ENCODE measurements around the gene INHA.
A peak's percentile ranks its signal among the peaks of the same experiment; 100 is the strongest.

The INHA gene

DNA sequence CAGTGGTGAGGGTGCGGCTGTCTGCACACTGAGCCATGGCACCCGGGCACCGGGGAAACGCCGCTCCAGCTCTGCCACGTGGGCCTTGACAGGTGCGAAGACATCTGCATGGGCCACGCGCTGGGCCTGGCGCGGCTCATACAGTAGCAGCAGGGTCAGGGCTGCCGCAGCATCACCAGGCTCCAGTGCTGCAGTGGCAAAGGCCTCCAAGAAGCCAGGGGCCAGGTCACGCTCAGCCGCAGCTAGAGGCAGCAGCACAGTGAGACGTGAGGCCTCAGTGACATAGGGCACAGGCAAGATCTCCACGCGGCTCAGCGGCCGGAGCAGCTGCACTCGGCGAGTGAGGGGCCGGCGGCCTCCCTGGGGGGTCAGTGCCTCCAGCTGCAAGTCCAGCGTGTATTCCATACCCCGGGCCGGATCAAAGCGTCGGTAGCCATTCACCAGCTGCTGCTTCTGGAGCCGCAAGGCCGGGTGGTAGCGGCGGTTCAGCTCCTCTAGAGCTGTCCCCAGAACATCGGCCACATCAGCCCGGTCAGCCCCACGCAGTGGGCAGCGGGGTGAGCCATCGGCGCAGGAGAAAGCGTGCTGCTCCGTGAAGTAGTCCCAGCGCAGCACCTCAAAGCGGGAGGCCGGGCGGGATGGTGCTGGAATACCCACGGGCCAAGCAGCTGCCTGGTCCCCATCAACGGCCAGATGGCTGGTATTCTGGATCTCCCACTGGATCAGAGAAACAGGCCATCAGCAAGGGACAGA, 32.0 kb upstream of the INHA start:
- Histone ChIP-seq H3K27me3 (ENCODE audit: insufficient read depth, low read length, poor library complexity) (no peaks in the 10 kb centered on the region), H3K9me3 (ENCODE audit: insufficient read depth, low read length, severe bottlenecking) (no peaks in the 10 kb centered on the region), H3K4me2 (ENCODE audit: insufficient read depth, low read length) (no peak overlapping the region), H3K4me3 (ENCODE audit: low read depth in 1 of 2, low read length in 2 of 2) (no peak overlapping the region), H3K4me1 (ENCODE audit: insufficient read depth, low read length) (peaks cover 33% of the 10 kb centered on the region), H3K79me2 (ENCODE audit: insufficient read depth, low read length) (no peaks in the 10 kb centered on the region), H3K27ac (ENCODE audit: low read length) (no peak overlapping the region), H3K36me3 (ENCODE audit: insufficient read depth, low read length) (peaks cover 21% of the 10 kb centered on the region), H3K9ac (ENCODE audit: low read depth, low read length) (no peak overlapping the region), H4K20me1 (ENCODE audit: insufficient read depth, low read length) (peaks cover 25% of the 10 kb centered on the region), H2AFZ (ENCODE audit: low read depth, low read length) (no peak overlapping the region)
- ATAC-seq (ENCODE audit: insufficient read depth, low read depth) = no peak
- no peak for TF ChIP-seq EZH2 (IDR thresholded peaks at IDR 0.05; ENCODE audit: borderline replicate concordance, low read depth, low read length, severe bottlenecking)
- TF ChIP-seq, protein P1, sequence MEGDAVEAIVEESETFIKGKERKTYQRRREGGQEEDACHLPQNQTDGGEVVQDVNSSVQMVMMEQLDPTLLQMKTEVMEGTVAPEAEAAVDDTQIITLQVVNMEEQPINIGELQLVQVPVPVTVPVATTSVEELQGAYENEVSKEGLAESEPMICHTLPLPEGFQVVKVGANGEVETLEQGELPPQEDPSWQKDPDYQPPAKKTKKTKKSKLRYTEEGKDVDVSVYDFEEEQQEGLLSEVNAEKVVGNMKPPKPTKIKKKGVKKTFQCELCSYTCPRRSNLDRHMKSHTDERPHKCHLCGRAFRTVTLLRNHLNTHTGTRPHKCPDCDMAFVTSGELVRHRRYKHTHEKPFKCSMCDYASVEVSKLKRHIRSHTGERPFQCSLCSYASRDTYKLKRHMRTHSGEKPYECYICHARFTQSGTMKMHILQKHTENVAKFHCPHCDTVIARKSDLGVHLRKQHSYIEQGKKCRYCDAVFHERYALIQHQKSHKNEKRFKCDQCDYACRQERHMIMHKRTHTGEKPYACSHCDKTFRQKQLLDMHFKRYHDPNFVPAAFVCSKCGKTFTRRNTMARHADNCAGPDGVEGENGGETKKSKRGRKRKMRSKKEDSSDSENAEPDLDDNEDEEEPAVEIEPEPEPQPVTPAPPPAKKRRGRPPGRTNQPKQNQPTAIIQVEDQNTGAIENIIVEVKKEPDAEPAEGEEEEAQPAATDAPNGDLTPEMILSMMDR (IDR thresholded peaks at IDR 0.05; ENCODE audit: borderline replicate concordance, extremely low read depth, low read length, poor library complexity, severe bottlenecking) = no peak
- DNase-seq = no peak

DNA sequence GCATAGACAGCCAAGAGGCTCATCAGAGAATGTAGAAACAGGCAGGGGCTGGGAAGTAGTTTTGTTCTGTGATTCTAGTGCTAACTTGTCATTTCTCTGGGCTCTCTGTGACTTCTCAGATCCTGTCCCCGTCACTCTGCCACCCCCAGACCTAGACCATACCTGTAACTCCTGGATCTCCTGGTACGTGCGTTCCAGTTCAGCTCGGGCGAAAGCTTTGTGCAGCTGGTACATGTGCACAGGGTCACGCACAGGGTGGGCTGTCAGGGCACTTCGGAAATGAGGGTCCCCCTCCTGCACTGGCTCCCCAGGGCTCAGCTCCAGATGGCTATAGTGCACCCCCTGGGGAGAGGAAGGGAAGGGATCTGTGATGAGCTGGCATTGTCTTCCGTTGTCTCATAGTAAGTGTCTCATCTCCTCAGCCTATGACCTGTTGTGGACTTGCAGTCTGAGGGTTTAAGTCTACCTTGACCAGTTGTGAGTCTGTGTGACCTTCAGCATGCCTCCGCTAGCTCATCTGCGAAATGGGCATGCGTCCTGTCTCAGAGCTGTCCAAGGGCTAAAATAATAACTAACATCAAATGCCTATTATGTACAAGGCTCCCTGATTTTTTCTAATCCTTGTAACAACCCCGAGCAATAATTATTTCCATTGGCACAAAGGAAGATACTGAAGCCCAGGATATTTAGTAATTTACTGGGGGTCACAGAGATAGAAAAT, 31.2 kb upstream of the INHA start:
- Histone ChIP-seq H2AFZ (ENCODE audit: low read depth, low read length) (no peak overlapping the region), H3K36me3 (ENCODE audit: insufficient read depth, low read length) (peaks cover 21% of the 10 kb centered on the region), H3K4me3 (ENCODE audit: low read depth in 1 of 2, low read length in 2 of 2) (no peak overlapping the region), H3K9me3 (ENCODE audit: insufficient read depth, low read length, severe bottlenecking) (no peaks in the 10 kb centered on the region), H3K79me2 (ENCODE audit: insufficient read depth, low read length) (no peaks in the 10 kb centered on the region), H4K20me1 (ENCODE audit: insufficient read depth, low read length) (peaks cover 25% of the 10 kb centered on the region), H3K27ac (ENCODE audit: low read length) (no peak overlapping the region), H3K27me3 (ENCODE audit: insufficient read depth, low read length, poor library complexity) (no peaks in the 10 kb centered on the region), H3K4me1 (ENCODE audit: insufficient read depth, low read length) (peaks cover 33% of the 10 kb centered on the region), H3K9ac (ENCODE audit: low read depth, low read length) (0 out of 2 replicates have a peak overlapping the region, but pooled peaks have one; percentile 22), H3K4me2 (ENCODE audit: insufficient read depth, low read length) (peak overlapping the region; percentile 88; the same call in 1 of the 2 replicates)
- no peak for DNase-seq
- TF ChIP-seq, protein P1 (IDR thresholded peaks at IDR 0.05; ENCODE audit: borderline replicate concordance, extremely low read depth, low read length, poor library complexity, severe bottlenecking) = no peak
- ATAC-seq (ENCODE audit: insufficient read depth, low read depth) = no peak

DNA sequence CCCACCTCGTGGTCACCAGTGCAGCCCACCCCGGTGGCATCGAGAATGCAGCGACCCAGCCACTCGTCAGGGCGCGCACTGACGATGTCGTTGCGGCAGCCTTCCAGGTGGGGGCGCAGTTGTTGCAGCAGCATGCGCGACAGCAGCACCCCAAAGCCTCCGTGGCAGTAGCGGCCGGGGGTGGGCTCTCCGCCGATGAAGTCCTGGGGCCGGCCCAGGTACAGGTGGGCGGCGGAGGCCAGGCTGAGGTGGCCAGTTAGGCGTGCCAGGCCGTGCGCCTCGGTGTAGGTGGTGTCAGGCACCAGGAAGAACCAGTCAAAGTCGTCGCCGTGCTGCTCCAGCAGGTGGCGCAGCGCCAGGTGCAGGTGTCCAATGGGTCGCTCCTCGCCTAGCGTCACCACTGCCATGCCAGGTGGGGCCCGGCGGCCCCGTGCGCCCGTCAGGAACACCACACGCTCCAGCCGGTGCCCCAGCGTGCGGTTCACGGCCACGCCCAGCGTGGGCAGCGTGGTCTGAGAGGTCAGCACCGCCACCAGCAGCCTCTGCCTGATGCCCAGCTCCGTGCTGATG, 30.4 kb upstream of the INHA start:
- TF ChIP-seq, protein P1 (IDR thresholded peaks at IDR 0.05; ENCODE audit: borderline replicate concordance, extremely low read depth, low read length, poor library complexity, severe bottlenecking) = peak; percentile 87
- TF ChIP-seq EZH2 (IDR thresholded peaks at IDR 0.05; ENCODE audit: borderline replicate concordance, low read depth, low read length, severe bottlenecking) = no peak
- Histone ChIP-seq H3K4me1 (ENCODE audit: insufficient read depth, low read length) (peaks cover 33% of the 10 kb centered on the region), H3K79me2 (ENCODE audit: insufficient read depth, low read length) (no peaks in the 10 kb centered on the region), H2AFZ (ENCODE audit: low read depth, low read length) (peak overlapping the region; percentile 62; the same call in 1 of the 2 replicates), H4K20me1 (ENCODE audit: insufficient read depth, low read length) (peaks cover 25% of the 10 kb centered on the region), H3K27ac (ENCODE audit: low read length) (no peak overlapping the region), H3K4me2 (ENCODE audit: insufficient read depth, low read length) (peak overlapping the region; percentile 88), H3K4me3 (ENCODE audit: low read depth in 1 of 2, low read length in 2 of 2) (peak overlapping the region in 1 of 2 experiments; percentile 84; a peak in 2 of 4 replicates), H3K9ac (ENCODE audit: low read depth, low read length) (peak overlapping the region; percentile 22; the same call in 1 of the 2 replicates), H3K27me3 (ENCODE audit: insufficient read depth, low read length, poor library complexity) (no peaks in the 10 kb centered on the region), H3K36me3 (ENCODE audit: insufficient read depth, low read length) (peaks cover 21% of the 10 kb centered on the region), H3K9me3 (ENCODE audit: insufficient read depth, low read length, severe bottlenecking) (no peaks in the 10 kb centered on the region)
- ATAC-seq (ENCODE audit: insufficient read depth, low read depth) (peak; percentile 45), DNase-seq (peak; percentile 80)

Measured in DND-41 (cell line).